Measurements from ENCODE around the gene IFIT2. TPM values are rescaled to one million over a fixed set of nuclear protein-coding genes. Genes with fewer than 3 reads are reported as not detected.
"Not testable (repeated sequence)": the region's sequence is repeated elsewhere in the genome, so short reads cannot be mapped to it uniquely, and the experiment has no call there.

The IFIT2 gene
- total RNA-seq, 2 experiments from 2014 or later, result 1.2 to 1.3 TPM

GRCh38 chr10:89278900-89279392, 22.9 kb upstream of the IFIT2 start:
- CTCF ChIA-PET, result no interaction called here
- POLR2A ChIA-PET, result no interaction called here

- CTCF ChIA-PET, result no interaction called here
- POLR2A ChIA-PET, result no interaction called here
Observed at GRCh38 chr10:89279421-89279869, 22.4 kb upstream of the IFIT2 start.

GRCh38 chr10:89280508-89280907, 21.3 kb upstream of the IFIT2 start:
- ChIA-PET CTCF (no interaction called here), POLR2A (no interaction called here)

- POLR2A ChIA-PET, result no interaction called here
- CTCF ChIA-PET, result no interaction called here
Observed at GRCh38 chr10:89281606-89282395, 20.0 kb upstream of the IFIT2 start.

GRCh38 chr10:89283025-89283935, 18.6 kb upstream of the IFIT2 start:
- POLR2A ChIA-PET, result no interaction called here
- CTCF ChIA-PET, result no interaction called here

- CTCF ChIA-PET, result no interaction called here
- POLR2A ChIA-PET, result no interaction called here
Observed at GRCh38 chr10:89283936-89284475, 17.8 kb upstream of the IFIT2 start.

GRCh38 chr10:89284711-89285110, 17.1 kb upstream of the IFIT2 start:
- POLR2A ChIA-PET, CTCF ChIA-PET: not testable (repeated sequence)

- POLR2A ChIA-PET, result not testable (repeated sequence)
Observed at GRCh38 chr10:89285303-89285702, 16.5 kb upstream of the IFIT2 start.

GRCh38 chr10:89294721-89295239, 7.1 kb upstream of the IFIT2 start:
- POLR2A ChIA-PET, result no interaction called here

More at GRCh38 chr10:89285303-89285702, 16.5 kb upstream of the IFIT2 start:
- CTCF ChIA-PET, result not testable (repeated sequence)

GRCh38 chr10:89295597-89295996, 6.2 kb upstream of the IFIT2 start:
- ChIA-PET CTCF (interaction anchor here (1.1 kb wide), 1 partner anchor 81 kb away, joined by 4 read pairs; no protein-coding TSS in a partner anchor), POLR2A (no interaction called here)

More at GRCh38 chr10:89294721-89295239, 7.1 kb upstream of the IFIT2 start:
- CTCF ChIA-PET, result interaction anchor here (1.1 kb wide), 1 partner anchor 82 kb away, joined by 4 read pairs; no protein-coding TSS in a partner anchor

GRCh38 chr10:89296220-89296648, 5.6 kb upstream of the IFIT2 start:
- CTCF ChIA-PET, result interaction anchor here (0.7 kb wide), 1 partner anchor 118 kb away, joined by 3 read pairs; no protein-coding TSS in a partner anchor
- POLR2A ChIA-PET, result no interaction called here

- POLR2A ChIA-PET, result no interaction called here
- CTCF ChIA-PET, result no interaction called here
Observed at GRCh38 chr10:89297356-89297755, 4.5 kb upstream of the IFIT2 start.

- CTCF ChIA-PET, result no interaction called here
- POLR2A ChIA-PET, result no interaction called here
Observed at GRCh38 chr10:89297791-89298190, 4.1 kb upstream of the IFIT2 start.

- POLR2A ChIA-PET, result no interaction called here
- CTCF ChIA-PET, result no interaction called here
Observed at GRCh38 chr10:89299031-89299430, 2.8 kb upstream of the IFIT2 start.

- POLR2A ChIA-PET, result no interaction called here
- CTCF ChIA-PET, result no interaction called here
Observed at GRCh38 chr10:89301232-89301631, 614 bp upstream of the IFIT2 start.

- ChIA-PET POLR2A (no interaction called here), CTCF (no interaction called here)
Observed at GRCh38 chr10:89302625-89303024, 779 bp downstream of the IFIT2 start.

GRCh38 chr10:89303161-89303560, 1.3 kb downstream of the IFIT2 start:
- ChIA-PET CTCF (no interaction called here), POLR2A (no interaction called here)

- ChIA-PET CTCF (no interaction called here), POLR2A (no interaction called here)
Observed at GRCh38 chr10:89304026-89304425, 2.2 kb downstream of the IFIT2 start.

GRCh38 chr10:89304446-89304845, 2.6 kb downstream of the IFIT2 start:
- ChIA-PET CTCF (no interaction called here), POLR2A (no interaction called here)

GRCh38 chr10:89304925-89305324, 3.1 kb downstream of the IFIT2 start:
- ChIA-PET POLR2A (no interaction called here), CTCF (no interaction called here)

Data from activated CD8-positive, alpha-beta memory T cell treated with anti-CD3 and anti-CD28 coated beads for 36 hours (primary cell).